Endothelial cell of umbilical vein (primary cell): Measurements from ENCODE around the gene PTOV1. TPM values are rescaled to one million over a fixed set of nuclear protein-coding genes. Genes with fewer than 3 reads are reported as not detected.

ENCODE experiments used
- BruUV-seq: library from RNA; stranded (reverse); fragments of 400-500 nt; replicated peaks from 2 replicates; lab custom pipeline; 2021; lab: Mats Ljungman, UMichigan
- CTCF ChIA-PET: fragments of 300-600, 350-600 bp; sonication (Branson Sonifier 250); formaldehyde crosslinking; loops from one replicate; lab custom pipeline; 2021; ENCODE audit warnings: antibody characterized with exemption, inconsistent platforms; lab: Charles Lee
- POLR2A ChIA-PET: fragments of 300-600, 350-600 bp; sonication (Branson Sonifier 250); formaldehyde crosslinking; loops from one replicate; lab custom pipeline; 2021; ENCODE audit warnings: antibody characterized with exemption, inconsistent platforms; lab: Charles Lee
- DNase-seq: peaks from one replicate; pipeline ENCODE4 v3.0.0-alpha.2; 2011; ENCODE audit warnings: low read depth, low spot score
- FAIRE-seq: peaks from 2 replicates; lab custom pipeline; 2011; peaks lifted over from hg19 to GRCh38; lab: Jason Lieb, UNC
- H2AFZ ChIP-seq: 2 replicates; pipeline ENCODE4 v1.6.0; 2012; ENCODE audit warnings: low read depth, low read length, control low read depth, inconsistent platforms
- H3K27ac ChIP-seq: 2 replicates; pipeline ENCODE4 v1.5.1; 2011; ENCODE audit warnings: low read depth, mild to moderate bottlenecking, control low read depth, low read length, moderate library complexity; ENCODE audit not compliant: insufficient read depth
- H3K27me3 ChIP-seq, 2 experiments: 2 replicates each; pipeline versions ENCODE4 v1.6.0 to v1.6.1; 2011; ENCODE audit warnings: low read length in 2 of 2, mixed read lengths in 1 of 2; ENCODE audit not compliant: control insufficient read depth in 2 of 2, insufficient read depth in 2 of 2
- H3K36me3 ChIP-seq, 2 experiments: 2 replicates in 1 of 2; 3 replicates in 1 of 2; pipeline ENCODE4 v1.5.1; 2011; ENCODE audit warnings: low read length in 2 of 2, mild to moderate bottlenecking in 1 of 2, moderate library complexity in 1 of 2; ENCODE audit not compliant: control insufficient read depth in 2 of 2, insufficient read depth in 2 of 2; ENCODE audit errors: extremely low read depth in 1 of 2
- H3K4me1 ChIP-seq: 3 replicates; pipeline ENCODE4 v1.5.1; 2011; ENCODE audit warnings: mild to moderate bottlenecking, low read length; ENCODE audit not compliant: control insufficient read depth, insufficient read depth; ENCODE audit errors: extremely low read depth
- H3K4me2 ChIP-seq: 2 replicates; pipeline ENCODE4 v1.6.1; 2011; ENCODE audit warnings: low read length, control low read depth, mixed read lengths; ENCODE audit not compliant: insufficient read depth
- H3K4me3 ChIP-seq, 3 experiments: fragments of 200-600 bp in 1 of 3; sonication (generic), shearing (Covaris generic) in 1 of 3; replicated peaks in 1 of 3; 2 replicates each; pipeline ENCODE4 v1.5.1; 2011 to 2016; ENCODE audit warnings: control low read depth in 3 of 3, low read length in 3 of 3, mild to moderate bottlenecking in 2 of 3, inconsistent platforms in 1 of 3, low read depth in 1 of 3, moderate library complexity in 1 of 3; ENCODE audit not compliant: insufficient read depth in 1 of 3
- H3K79me2 ChIP-seq: 2 replicates; pipeline ENCODE4 v1.6.0; 2012; ENCODE audit warnings: low read length, inconsistent platforms; ENCODE audit not compliant: control insufficient read depth, insufficient read depth
- H3K9ac ChIP-seq: replicated peaks from 2 replicates; pipeline ENCODE3; 2011; ENCODE audit warnings: low read length, control low read depth; ENCODE audit not compliant: insufficient read depth; ENCODE audit errors: extremely low read depth
- H3K9me1 ChIP-seq: replicated peaks from 3 replicates; pipeline ENCODE4 v1.6.0; 2011; ENCODE audit warnings: mild to moderate bottlenecking, low read length; ENCODE audit not compliant: control insufficient read depth, insufficient read depth; ENCODE audit errors: extremely low read depth
- H3K9me3 ChIP-seq: replicated peaks from 2 replicates; pipeline ENCODE4 v1.5.1; 2012; ENCODE audit warnings: low read length, inconsistent platforms; ENCODE audit not compliant: control insufficient read depth, insufficient read depth
- H4K20me1 ChIP-seq: replicated peaks from 2 replicates; pipeline ENCODE3; 2011; ENCODE audit warnings: mild to moderate bottlenecking, low read length; ENCODE audit not compliant: control insufficient read depth, insufficient read depth; ENCODE audit errors: extremely low read depth
- EZH2 ChIP-seq: IDR thresholded peaks from 2 replicates; pipeline ENCODE4 v1.6.1; 2012; ENCODE audit warnings: borderline replicate concordance, low read depth, mild to moderate bottlenecking, moderate library complexity, low read length, inconsistent platforms; ENCODE audit not compliant: severe bottlenecking
- FOS ChIP-seq: IDR thresholded peaks from 2 replicates; pipeline ENCODE4 v1.6.1; 2011; ENCODE audit warnings: mild to moderate bottlenecking, low read length, moderate library complexity, borderline replicate concordance; ENCODE audit not compliant: insufficient read depth
- GATA2 ChIP-seq: IDR thresholded peaks from 2 replicates; pipeline ENCODE4 v1.7.0; 2011; ENCODE audit warnings: low read depth, mild to moderate bottlenecking, moderate library complexity, mixed read lengths, low read length; ENCODE audit not compliant: insufficient read length, insufficient read depth
- JUN ChIP-seq: IDR thresholded peaks from 2 replicates; pipeline ENCODE4 v1.6.1; 2011; ENCODE audit warnings: borderline replicate concordance, low read depth; ENCODE audit not compliant: insufficient read length, insufficient read depth
- MYC ChIP-seq: IDR thresholded peaks from one replicate; pipeline ENCODE4 v1.6.1; 2011; ENCODE audit warnings: mild to moderate bottlenecking, low read depth, low read length
- POLR2AphosphoS5 ChIP-seq: IDR thresholded peaks from 2 replicates; pipeline ENCODE4 v1.6.1; 2012; ENCODE audit warnings: low read depth, mild to moderate bottlenecking, control low read depth, low read length, moderate library complexity; ENCODE audit not compliant: insufficient read depth
- dilution Hi-C: fragments of 300-500 bp; cut with MboI; formaldehyde crosslinking; loops from one replicate; pipeline ENCODE4 v1.15.0; 2019; ENCODE audit warnings: low sequenced_read_pairs; ENCODE audit not compliant: extremely low pct_ligation_motif_present
- intact Hi-C: fragments of 100-400 bp; cut with micrococcal nuclease; formaldehyde crosslinking; loops from one replicate; pipeline ENCODE4 v1.10.0; 2022
- polyA plus RNA-seq, 4 experiments: library from polyadenylated mRNA; depleted of rRNA in 3 of 4; stranded (reverse) in 3 of 4; unstranded in 1 of 4; fragments of >200 nt; gene quantifications; 2 replicates each; pipeline versions ENCODE4 v1.2.1 to v1.2.3, GENCODE V29; 2011 to 2012; ENCODE audit warnings: missing spikeins in 1 of 4
- total RNA-seq: library from RNA; stranded (reverse); gene quantifications from 2 replicates; pipeline ENCODE4 v1.2.3, GENCODE V29; 2021
- TF ChIP-seq, protein P1 (sequence below), 2 donors: IDR thresholded peaks; 1 replicate in 1 of 2; 2 replicates in 1 of 2; pipeline ENCODE4 v1.5.1; 2011; ENCODE audit warnings: low read length in 2 of 2, mild to moderate bottlenecking in 2 of 2, moderate library complexity in 2 of 2, control low read depth in 1 of 2, inconsistent platforms in 1 of 2, low read depth in 1 of 2; ENCODE audit not compliant: insufficient read depth in 1 of 2; ENCODE audit errors: extremely low read depth in 1 of 2

The PTOV1 gene
- total and polyA plus RNA-seq, 2 donors (not counting 3 experiments of a cell fraction or from before 2014, with no cell fraction given): 116 to 184 TPM

GRCh38 chr19:49881186-49881585, 30.2 kb downstream of the PTOV1 start:
- H3K9me1 ChIP-seq: no peaks in the 10 kb centered on the region
- CTCF ChIA-PET: interaction anchor here (0.9 kb wide), 1 partner anchor 10 kb away, joined by 3 read pairs; no protein-coding TSS in a partner anchor
- H3K27me3 ChIP-seq: no peaks in the 10 kb centered on the region
- H3K4me1 ChIP-seq: peaks cover 7% of the 10 kb centered on the region
- FAIRE-seq (no peak), DNase-seq (no peak)
- no peaks in the 10 kb centered on the region for H4K20me1 ChIP-seq
- no peaks in the 10 kb centered on the region for H3K9me3 ChIP-seq
- intact Hi-C loops (no loop called here), dilution Hi-C loops (no loop called here)
- H2AFZ ChIP-seq: no peak overlapping the region
- POLR2A ChIA-PET: no interaction called here
- peaks cover 18 to 45% of the 10 kb centered on the region in 2 experiments for H3K36me3 ChIP-seq
- no TSS peak for BruUV-seq
- no peak overlapping the region for H3K4me2 ChIP-seq
- no peak overlapping the region for H3K27ac ChIP-seq
- no peaks in the 10 kb centered on the region for H3K79me2 ChIP-seq
- no peak overlapping the region for H3K4me3 ChIP-seq
- TF ChIP-seq FOS (no peak), GATA2 (no peak), POLR2AphosphoS5 (no peak), MYC (no peak), EZH2 (no peak), JUN (no peak)
- TF ChIP-seq, protein P1, sequence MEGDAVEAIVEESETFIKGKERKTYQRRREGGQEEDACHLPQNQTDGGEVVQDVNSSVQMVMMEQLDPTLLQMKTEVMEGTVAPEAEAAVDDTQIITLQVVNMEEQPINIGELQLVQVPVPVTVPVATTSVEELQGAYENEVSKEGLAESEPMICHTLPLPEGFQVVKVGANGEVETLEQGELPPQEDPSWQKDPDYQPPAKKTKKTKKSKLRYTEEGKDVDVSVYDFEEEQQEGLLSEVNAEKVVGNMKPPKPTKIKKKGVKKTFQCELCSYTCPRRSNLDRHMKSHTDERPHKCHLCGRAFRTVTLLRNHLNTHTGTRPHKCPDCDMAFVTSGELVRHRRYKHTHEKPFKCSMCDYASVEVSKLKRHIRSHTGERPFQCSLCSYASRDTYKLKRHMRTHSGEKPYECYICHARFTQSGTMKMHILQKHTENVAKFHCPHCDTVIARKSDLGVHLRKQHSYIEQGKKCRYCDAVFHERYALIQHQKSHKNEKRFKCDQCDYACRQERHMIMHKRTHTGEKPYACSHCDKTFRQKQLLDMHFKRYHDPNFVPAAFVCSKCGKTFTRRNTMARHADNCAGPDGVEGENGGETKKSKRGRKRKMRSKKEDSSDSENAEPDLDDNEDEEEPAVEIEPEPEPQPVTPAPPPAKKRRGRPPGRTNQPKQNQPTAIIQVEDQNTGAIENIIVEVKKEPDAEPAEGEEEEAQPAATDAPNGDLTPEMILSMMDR (IDR thresholded peaks at IDR 0.05; ENCODE audit: extremely low read depth in 1 of 2, insufficient read depth in 1 of 2, low read depth in 1 of 2, low read length in 2 of 2): no peak
- H3K9ac ChIP-seq: no peak overlapping the region
